ENCODE results near the gene MSRB3.

DNA sequence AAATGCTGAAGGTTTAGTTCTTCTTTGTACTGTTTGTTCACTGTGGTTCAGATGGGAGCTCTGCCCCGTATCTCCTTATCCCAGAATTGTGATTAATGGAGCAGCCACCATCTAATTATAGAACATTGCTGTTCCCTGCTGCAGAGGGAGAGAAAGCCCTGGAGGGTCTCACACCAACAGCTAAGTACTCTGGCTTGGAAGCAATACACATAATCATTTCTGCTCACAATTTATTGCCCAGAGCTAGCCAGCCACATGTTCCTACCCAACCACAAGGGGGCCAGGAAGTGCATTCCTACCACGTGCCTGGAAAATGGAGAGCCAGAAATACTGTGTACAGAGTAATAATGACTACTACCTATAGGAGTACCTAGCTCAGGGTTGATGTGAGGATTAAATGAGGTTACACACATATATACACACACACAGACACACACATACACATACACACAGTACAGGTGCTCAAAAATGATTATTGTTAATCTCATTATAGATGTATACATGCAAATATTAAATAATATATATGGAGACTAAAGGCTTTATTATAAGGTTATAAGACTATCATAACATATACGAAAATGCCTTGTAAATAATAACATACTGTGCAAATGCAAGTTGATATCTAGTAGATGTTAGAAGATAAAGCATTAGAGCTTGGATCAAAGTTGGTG is 22.3 kb downstream of the MSRB3 start:
- TF ChIP-seq, protein P1, sequence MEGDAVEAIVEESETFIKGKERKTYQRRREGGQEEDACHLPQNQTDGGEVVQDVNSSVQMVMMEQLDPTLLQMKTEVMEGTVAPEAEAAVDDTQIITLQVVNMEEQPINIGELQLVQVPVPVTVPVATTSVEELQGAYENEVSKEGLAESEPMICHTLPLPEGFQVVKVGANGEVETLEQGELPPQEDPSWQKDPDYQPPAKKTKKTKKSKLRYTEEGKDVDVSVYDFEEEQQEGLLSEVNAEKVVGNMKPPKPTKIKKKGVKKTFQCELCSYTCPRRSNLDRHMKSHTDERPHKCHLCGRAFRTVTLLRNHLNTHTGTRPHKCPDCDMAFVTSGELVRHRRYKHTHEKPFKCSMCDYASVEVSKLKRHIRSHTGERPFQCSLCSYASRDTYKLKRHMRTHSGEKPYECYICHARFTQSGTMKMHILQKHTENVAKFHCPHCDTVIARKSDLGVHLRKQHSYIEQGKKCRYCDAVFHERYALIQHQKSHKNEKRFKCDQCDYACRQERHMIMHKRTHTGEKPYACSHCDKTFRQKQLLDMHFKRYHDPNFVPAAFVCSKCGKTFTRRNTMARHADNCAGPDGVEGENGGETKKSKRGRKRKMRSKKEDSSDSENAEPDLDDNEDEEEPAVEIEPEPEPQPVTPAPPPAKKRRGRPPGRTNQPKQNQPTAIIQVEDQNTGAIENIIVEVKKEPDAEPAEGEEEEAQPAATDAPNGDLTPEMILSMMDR (IDR thresholded peaks at IDR 0.05) = no peak
- no peak for TF ChIP-seq POLR2A (IDR thresholded peaks at IDR 0.05)
- TF ChIP-seq POLR2AphosphoS5 (IDR thresholded peaks at IDR 0.05; ENCODE audit: insufficient read depth in 1 of 2, low read depth in 1 of 2) = no peak
